GM19328 (cell line): ENCODE measurements around the gene EBLN2.
"Not testable (repeated sequence)": the region's sequence is repeated elsewhere in the genome, so short reads cannot be mapped to it uniquely, and the experiment has no call there.

Experiments
- ATAC-seq: cut with Tn5 transposase; IDR thresholded peaks from one replicate; pipeline ENCODE4 v1.9.1; 2021; ENCODE audit warnings: mild to moderate bottlenecking, moderate library complexity; ENCODE audit not compliant: unreplicated experiment

Gene EBLN2

DNA sequence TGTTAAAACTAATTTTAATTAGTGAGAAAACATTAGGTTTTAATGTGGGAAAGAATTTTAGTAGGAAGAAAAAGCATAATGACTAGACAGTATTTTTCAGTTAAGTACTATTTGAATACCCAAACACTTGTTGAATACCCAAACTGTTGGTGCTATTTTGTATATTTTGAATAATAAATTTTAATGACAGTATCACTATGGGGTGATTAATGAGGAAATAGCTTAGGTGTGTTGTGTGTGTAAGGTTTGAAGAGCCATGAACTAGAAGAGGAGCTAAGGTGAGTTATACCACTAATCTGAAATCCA lies 4.7 kb upstream of the EBLN2 start:
- no peak for ATAC-seq

DNA sequence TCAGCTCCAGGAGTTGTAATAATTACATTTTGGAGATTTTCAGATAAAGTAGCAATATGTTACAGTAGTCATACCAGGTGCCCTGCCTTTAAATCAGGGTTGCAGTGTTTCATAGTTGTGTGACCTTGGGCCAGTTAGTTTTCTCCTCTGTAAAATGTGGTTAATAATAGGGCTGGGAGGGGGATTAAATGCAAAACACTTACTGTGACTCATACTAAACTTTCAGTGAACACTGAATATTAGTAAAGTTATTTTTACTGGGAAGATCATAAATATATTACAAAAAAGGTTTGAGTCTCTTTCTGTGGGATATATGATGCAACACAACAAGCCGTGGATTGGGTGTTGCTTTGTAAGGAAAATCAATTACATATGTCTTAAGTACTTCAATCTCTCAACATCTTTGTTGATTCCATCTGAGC lies 1.1 kb upstream of the EBLN2 start:
- no peak for ATAC-seq

DNA sequence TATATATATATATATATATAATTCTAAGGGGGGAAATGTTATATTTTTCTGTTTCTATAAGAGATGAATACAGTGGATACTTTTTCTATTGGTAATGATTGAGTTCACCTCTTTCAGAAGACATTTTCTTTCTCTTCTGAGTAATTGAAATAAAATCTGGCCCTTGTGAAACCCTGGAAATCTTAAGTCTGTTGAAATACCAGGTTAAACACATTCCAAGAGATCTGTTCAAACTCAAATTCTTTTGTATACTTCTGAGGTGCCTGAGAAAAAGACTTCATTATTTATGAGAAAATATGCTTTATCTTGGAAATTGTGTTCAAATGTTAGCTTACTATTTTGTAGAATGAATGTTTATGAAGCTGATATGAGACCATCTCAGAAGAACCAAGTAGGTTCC lies 4.8 kb downstream of the EBLN2 start:
- not testable (repeated sequence) for ATAC-seq

DNA sequence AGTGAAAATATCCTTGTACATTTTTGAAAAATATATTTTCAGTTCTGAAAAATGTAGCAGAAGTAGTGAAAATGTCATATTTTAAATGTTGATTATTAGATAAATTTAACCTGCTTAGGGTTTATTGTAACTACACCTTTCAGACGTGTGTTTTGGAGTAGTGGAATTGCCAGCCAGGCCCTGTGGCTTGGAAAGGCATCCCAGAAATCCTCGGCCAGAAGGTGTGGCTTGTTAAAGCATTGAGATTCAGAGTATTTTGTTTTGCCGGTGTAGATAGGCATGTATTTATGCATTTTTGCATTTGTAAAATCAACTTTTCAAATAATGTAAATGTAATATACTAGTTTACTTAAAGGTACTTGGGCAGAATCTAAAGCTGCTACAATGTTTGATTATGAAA lies 7.0 kb downstream of the EBLN2 start:
- no peak for ATAC-seq

DNA sequence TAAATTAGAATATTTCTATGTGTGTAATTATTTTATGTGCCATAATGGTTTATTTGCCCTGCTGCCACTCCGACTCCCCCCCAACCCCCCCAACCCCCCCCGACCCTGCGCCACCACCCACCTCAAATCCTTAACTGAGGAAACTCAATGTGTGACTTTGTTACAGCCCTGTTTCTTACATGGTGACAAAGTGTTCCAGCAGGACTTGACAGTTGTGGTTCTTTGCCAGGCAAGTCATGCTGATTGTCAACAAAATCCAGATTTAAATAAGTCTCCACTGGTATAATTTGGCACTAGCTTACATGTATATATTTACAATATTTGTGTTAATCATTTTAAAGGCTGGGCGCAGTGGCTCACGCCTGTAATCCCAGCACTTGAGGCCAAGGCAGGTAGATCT lies 7.7 kb downstream of the EBLN2 start:
- no peak for ATAC-seq

DNA sequence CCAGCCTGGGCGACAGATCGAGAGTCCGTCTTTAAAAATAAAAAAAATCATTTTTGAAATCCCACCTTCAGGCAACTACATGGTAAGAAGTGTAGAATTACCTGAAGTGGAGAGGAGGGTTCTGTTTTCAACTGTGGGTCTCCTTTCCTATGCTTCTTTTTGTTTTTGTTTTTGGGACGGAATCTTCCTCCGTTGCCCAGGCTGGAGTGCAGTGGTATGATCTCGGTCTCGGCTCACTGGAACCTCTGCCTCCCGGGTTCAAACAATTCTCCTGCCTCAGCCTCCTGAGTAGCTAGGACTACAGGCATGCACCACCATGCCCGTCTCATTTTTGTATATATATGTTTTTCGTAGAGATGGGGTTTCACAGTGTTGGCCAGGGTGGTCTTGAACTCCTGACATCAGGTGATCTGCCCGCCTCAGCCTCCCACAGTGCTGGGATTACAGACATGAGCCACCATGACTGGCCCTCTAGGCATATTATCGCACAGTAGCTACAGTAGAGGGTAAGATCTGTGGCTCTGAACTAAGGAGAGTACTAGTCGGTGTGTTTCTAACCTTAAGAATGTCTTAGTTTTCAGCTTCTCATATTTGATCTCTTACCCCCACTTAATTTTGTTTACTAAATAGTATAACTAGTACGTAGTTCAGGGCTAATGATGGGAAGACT lies 8.5 kb downstream of the EBLN2 start:
- no peak for ATAC-seq

DNA sequence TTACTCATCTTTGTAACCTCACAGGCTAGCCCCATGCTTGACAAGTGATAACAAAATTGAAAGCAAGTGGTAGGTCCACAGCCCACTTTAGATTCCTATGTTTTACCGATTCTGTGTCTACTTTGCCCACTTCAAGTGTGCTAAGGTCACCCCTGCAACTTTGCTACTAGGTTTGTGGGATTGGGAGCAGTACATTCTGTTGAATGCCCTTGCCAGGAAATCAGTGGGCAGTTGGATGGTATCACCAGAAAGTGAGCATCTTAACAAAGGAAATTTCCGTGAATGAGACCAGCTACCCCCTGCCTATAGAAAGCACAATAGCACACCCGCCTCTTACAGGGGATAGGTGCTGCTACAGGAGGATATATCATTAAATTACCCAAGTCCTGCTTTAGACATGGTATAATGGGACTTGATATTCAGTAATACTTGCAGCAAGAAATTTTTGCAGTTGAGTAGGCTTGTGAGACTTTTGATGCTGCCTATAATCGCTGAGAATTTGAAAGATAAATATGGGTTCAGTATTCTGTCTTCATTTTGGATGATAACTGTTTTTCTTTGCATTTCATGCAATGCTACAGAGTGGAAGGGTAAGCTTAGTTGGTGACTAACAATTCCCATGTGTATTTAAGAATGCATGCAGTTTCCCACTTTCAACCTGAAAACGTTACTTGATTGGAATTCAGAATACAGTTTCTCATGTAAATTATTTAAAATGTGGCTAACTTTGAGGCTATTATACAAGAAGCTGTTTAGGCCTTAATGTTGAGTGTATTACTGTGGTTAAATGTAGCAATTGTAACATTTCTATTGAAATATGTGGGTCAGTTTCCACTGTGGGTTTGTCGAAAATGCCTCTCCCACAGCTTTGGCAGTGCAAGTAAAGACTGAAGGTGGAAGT lies 9.5 kb downstream of the EBLN2 start:
- ATAC-seq, result no peak

DNA sequence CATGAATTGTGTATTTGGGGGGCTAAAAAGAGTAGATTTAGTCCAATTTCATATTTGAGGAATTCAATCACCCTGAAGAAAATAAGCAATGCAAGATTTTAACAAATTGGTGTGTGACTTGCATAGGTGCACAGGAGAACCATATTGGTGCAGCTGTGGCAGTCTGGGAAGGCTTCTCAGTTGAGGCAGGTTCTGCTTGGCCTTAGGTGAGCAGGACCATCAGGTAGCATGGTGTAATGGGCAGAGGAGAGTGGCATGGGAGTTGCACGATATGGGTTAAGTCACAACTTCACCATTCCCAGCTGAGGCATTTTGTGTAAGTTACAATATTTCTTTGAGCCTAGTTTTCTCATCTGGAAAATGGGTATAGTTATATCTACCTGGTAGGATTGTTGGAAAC lies 10.5 kb downstream of the EBLN2 start:
- ATAC-seq, result no peak

DNA sequence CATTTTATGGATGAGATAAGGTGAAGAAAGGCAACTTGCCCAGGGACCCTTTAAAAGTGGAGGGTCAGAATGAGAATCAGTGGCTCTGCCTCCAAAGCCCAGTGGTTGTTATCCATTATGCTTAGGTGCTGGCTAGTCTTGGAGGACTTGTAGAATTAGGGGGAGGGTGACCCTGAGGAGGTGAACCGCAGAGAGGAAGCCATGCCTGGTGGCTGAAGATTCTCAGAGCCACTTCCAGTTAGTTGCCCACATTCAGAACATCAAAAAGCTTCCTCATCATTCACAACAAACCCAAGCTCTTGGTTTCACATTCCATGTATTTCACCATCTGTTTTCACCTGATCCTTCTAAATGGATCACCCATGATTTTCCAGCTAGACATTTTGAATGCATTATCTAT lies 11.2 kb downstream of the EBLN2 start:
- ATAC-seq, result no peak

DNA sequence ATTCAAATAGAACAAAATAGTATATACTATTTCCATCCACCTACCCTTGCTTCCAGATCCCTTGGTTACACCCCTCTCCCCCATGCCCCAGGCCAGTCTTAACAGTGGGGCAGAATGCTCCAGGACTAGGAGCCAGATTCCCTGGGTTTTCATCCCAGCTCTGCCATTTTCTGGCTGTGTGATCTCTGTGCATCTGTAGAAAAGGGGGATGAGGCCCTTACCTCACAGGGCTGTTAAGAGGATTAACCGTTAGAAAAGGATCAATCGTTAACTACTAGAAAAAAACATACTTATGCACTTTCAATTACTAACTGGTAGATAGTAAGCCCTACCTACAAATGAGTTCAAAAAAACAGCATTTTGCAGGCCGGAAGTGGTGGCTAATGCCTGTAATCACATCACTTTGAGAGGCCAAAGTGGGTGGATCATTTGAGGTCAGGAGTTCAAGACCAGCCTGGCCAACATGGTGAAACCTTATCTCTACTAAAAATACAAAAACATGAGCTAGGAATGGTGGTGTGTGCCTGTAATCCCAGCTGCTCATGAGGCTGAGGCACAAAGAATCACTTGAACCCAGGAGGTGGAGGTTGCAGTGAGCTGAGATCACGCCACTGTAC lies 11.7 kb downstream of the EBLN2 start:
- no peak for ATAC-seq

DNA sequence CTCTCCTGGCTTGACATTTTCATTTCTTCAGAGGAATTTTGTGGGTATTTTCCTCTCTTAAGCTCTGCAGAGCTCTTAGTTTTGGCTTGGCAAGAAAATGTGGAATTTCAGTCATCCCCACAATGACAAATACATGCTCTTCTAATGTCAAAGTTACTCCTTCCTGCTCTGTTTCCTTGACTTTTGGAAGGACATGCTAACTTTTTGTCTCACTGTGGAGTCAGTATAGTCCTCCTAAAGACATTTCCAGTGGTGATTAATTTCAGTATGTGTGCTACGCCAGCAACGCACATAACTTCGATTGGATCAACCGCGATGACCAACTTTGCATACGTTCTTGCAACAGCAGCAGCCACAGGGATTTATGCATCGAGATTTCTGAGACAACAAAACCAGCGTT lies 13.3 kb downstream of the EBLN2 start:
- no peak for ATAC-seq

DNA sequence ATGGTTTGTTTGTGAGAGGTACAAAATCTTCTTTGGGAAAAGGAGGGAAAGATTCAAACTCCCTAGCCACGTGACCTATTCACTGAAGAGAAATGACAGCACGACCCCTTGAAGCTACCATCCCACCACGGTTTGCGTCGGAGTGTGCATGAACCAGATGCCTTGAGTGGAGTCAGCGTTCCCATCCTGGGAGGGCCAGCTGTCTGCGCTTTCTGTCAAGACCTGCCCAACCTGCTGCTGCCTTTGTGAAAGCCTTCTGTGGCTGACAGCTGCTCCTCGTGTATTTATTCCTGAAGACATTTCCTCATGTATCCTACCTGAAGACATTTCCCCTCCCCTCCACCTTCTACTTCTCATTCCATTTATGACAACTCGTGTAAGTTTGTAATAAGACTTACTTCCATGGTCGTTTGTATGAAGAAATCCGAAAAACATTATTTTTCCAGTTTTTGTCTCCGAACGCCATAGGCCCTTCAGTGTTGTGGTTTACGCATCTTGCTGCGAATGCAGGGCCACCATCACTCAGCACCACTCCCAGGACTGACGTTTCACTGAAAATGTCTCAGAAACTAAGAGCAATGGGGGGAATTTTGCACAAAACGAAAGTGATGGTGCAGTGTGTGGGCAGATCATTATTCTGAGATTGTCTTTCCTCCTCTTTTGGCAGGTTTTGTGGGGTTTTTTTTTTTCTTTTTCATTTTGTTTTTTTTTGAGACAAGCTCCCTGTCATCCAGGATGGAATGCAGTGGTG lies 18.9 kb downstream of the EBLN2 start:
- ATAC-seq, result no peak

DNA sequence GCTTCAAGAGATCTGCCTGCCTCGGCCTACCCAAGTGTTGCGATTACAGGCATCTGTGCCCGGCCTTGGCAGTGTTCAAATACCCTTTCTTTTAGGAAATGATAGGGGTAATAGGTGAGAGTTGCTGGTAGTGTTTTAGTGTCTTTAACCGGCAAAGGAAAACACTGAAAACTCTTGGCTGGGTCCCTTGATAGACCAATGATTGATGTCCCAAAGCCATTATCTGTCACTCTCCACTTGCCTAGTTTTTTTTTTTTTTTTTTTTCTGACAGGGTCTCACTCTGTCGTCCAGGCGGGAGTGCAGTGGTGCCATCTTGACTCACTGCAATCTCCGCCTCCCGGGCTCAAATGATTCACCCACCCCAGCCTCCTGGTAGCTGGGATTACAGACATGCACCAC lies 19.7 kb downstream of the EBLN2 start:
- ATAC-seq, result no peak

DNA sequence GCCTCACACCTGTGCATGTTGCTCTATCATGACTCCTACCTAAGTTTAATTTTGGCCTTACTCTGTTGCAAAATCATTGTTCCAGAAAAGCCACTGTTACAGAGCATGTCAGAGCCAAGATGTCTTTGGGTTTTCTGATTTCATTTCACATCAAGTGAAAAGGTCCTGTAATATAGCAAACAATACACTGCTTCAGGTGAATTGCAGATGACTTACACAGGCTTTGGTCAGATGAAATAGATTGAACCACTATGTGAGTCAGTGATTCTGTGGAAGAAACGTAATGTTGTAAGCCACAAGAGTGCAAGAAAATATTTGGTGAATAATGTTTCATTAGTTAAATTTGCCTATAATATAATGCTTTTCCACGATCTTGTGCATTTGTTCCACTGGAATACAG lies 22.7 kb downstream of the EBLN2 start:
- ATAC-seq, result no peak

DNA sequence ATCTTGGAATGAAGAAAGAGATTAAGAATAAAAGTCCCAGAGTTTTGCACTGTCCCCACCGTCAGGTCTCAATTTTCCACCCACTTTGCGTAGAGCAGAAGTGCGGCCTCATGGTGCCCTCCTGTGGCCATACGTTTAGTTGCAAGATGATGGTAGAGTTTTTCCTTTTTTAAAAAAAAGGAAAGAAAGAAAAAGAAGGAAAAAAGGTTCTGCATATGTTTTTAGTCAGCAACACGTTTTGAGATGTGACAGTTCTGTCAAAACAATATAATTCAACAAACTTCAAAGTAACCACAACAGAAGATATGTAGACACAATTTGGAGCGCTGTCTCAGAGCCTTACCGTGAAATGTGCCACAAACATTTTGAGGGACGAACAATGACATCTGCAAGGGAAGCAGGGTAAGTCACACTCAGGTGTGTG lies 24.6 kb downstream of the EBLN2 start:
- no peak for ATAC-seq

DNA sequence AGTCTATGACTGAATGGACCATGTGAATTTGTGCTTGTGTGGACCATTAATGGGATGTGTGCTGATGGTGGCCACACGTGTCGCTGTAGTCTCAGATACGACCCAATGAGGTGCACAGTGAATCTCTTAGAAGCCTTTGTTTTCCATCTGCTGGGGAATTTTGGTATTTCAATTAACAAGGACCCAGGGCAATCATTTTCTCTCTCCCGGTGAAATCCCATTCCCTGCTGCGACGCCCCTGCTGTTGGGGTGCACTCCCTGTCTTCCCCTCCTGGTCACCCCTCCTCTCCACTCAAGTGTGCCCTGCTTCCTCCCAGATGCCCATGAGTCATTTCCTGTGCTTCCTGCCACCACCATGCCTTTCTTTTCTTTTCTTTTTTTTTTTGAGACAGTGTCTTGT lies 32.7 kb downstream of the EBLN2 start:
- no peak for ATAC-seq

DNA sequence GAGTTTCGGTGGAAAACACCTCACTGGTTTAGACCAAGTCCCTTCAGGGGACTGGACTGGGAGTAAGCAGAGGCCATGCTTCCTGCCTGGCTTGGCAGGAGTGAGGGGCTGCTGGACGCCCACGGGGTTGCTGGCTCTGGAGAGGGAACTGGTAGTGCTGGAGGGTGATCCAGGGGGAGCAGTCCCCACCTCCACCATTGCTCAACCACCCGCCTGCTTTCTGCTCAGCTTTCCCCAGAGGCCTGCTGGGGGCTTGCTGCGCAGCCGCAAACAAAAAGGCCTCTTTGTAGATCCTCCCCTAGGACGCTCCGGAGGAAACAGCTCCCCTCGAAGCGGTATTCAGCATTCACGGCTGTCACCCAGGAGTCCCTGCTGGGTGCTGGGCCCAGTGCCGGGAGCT lies 33.5 kb downstream of the EBLN2 start:
- ATAC-seq, result no peak

DNA sequence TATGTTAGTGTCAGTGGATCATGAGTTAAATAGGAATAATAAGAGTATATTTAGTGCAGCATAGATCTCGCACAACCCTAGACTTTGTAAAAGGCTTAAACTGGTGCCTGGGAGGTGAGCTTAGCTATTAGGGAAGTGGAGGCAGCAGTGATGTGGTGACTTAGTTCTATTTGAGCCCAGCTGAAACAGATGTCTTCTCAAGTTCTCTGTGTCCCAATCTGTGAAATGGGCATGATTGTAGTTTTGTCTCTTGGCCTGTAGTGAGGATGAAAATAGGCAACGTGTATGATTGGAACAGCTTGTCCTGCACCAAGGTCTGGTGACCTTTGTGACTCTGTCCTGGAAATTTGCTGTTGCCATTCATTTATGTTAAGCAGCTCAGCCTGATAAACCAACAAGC lies 34.7 kb downstream of the EBLN2 start:
- ATAC-seq, result no peak

DNA sequence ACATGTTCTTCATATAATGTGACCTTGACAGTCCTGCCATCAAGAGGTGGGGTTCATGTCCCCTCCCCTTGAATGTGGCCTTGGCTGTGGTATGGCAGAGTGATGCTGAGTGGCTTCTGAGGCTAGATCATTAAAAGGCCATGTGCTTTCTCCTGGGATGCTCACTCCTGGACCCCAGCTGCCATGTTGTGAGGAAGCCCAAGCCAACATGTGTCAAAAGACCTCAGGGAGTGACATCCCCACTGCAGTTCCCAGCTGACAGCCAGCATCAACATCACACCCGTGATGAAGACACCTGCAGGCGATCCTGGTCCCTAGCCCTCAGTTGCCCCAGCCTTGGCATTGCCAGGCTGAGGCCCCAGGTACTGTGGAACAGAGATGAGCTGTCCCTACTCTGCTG lies 36.6 kb downstream of the EBLN2 start:
- no peak for ATAC-seq

DNA sequence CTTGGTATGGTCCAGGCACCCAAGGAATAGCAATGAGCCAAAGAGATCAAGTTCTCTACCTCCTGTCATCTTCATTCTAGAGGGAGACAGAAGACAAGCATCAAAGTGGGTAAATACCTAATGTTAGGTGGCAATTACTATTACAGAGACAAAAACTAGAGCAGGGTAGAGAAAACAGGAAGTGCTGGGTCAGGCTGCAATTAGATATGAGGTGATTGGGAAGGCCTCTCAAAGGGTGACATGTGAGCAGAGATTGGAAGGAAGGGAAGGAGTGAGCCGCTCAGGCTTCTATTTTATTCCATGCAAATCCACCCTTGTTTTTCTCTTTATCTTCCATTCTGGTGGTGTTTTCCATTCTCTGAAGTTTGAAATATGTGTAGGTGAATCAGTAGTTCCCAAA lies 37.4 kb downstream of the EBLN2 start:
- no peak for ATAC-seq

DNA sequence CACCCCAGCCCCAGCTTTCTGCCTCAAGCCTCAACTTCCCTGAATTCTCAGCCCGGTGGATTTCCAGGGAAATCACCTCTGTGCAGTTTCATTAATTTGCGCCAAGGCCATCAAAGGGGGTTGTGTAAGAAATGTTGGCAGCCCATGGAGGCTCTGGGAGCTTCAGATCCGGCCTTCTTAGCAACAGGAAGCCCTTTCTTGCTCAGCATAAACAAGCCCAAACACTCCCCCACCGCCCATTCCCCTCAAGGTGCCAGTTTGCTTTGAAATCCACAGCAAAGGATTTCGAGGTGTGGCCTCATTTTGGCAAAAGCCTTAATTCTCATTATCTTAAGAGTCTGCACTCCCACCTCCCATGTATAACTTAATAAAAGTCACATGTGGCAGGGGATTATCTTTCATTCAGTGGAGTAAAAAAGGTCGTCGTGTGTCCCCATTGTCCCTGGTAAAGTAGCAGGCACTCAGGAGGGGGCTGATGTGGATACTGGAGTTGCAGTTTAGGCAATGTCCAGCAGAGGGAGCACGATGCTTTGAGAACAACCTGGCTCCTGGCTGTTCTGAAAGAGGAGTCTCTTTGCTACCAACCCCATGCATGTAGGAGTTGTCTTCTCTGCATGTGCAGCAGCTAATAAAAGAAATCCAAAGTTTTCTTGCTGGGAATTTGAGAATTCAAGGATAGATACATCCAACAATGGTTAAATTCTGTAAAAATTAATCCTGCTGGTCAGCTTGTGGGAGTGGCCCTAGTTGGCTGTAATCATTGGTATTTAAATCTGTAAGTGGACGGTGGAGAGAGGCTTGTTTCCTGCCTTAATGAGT lies 39.5 kb downstream of the EBLN2 start:
- peak; percentile 89 for ATAC-seq
